Stimulated activated CD8-positive, alpha-beta memory T cell treated with anti-CD3 and anti-CD28 coated beads, Interleukin-2, amount 100 ng/mL, for 48 hours (primary cell): ENCODE results near the gene PPP5C.
"Not testable (repeated sequence)": the region's sequence is repeated elsewhere in the genome, so short reads cannot be mapped to it uniquely, and the experiment has no call there.

Source experiments
- DNase-seq, 2 donors: peaks; one replicate each; pipeline ENCODE4 v3.0.0-alpha.2; 2020; ENCODE audit warnings: low read depth in 2 of 2

The PPP5C gene

GRCh38 chr19:46408664-46409039, 61.8 kb downstream of the PPP5C start:
- no peak for DNase-seq

- no peak for DNase-seq
These were observed 62.3 kb downstream of the PPP5C start for GRCh38 chr19:46409191-46409590.

- no peak for DNase-seq
These were observed 63.6 kb downstream of the PPP5C start for GRCh38 chr19:46410205-46411087.

GRCh38 chr19:46411088-46411924, 64.4 kb downstream of the PPP5C start:
- DNase-seq, result no peak

- DNase-seq, result no peak
These were observed 65.2 kb downstream of the PPP5C start for GRCh38 chr19:46411925-46412649.

GRCh38 chr19:46412650-46413261, 65.9 kb downstream of the PPP5C start:
- no peak for DNase-seq

GRCh38 chr19:46413262-46414031, 66.6 kb downstream of the PPP5C start, which contains the start of gene CCDC8:
TSS of gene CCDC8 (minus strand) at chr19:46413564. CDS start at chr19:46412810, 754 bp downstream.
- no peak for DNase-seq

- not testable (repeated sequence) for DNase-seq
These were observed 68.0 kb downstream of the PPP5C start for GRCh38 chr19:46414899-46415298.

GRCh38 chr19:46415804-46416709, 69.2 kb downstream of the PPP5C start:
- DNase-seq, result peak; percentile 26 to 57

GRCh38 chr19:46420056-46420455, 73.2 kb downstream of the PPP5C start:
- no peak for DNase-seq

- DNase-seq, result no peak
These were observed 75.5 kb downstream of the PPP5C start for GRCh38 chr19:46422344-46422743.

GRCh38 chr19:46423188-46423587, 76.3 kb downstream of the PPP5C start:
- DNase-seq, result no peak

GRCh38 chr19:46426035-46426505, 79.2 kb downstream of the PPP5C start:
- DNase-seq, result no peak

- DNase-seq, result peak in 1 of 2 donors; percentile 45
These were observed 79.7 kb downstream of the PPP5C start for GRCh38 chr19:46426506-46427162.

- no peak for DNase-seq
These were observed 80.7 kb downstream of the PPP5C start for GRCh38 chr19:46427518-46428045.

GRCh38 chr19:46428239-46429135, 81.6 kb downstream of the PPP5C start, which contains the start of gene PNMA8C:
TSS of gene PNMA8C (minus strand) at chr19:46428936. CDS start at chr19:46428359, 577 bp downstream.
- peak; percentile 47 to 56 for DNase-seq

GRCh38 chr19:46429999-46430398, 83.1 kb downstream of the PPP5C start:
- DNase-seq, result no peak

GRCh38 chr19:46431824-46432223, 84.9 kb downstream of the PPP5C start:
- no peak for DNase-seq
